Stimulated activated CD4-positive, alpha-beta T cell treated with anti-CD3 and anti-CD28 coated beads, TNF-alpha, amount 100 ng/mL, for 1 hour (primary cell): ENCODE data around the gene TRAF4.
"Not testable (repeated sequence)": the region's sequence is repeated elsewhere in the genome, so short reads cannot be mapped to it uniquely, and the experiment has no call there.

Experiments
- DNase-seq, 3 donors: peaks; one replicate each; pipeline ENCODE4 v3.0.0-alpha.2; 2020; ENCODE audit warnings: low read depth in 3 of 3, low spot score in 1 of 3

The TRAF4 gene

GRCh38 chr17:28773736-28774135 is 29.9 kb downstream of the TRAF4 start:
- DNase-seq: no peak

- no peak for DNase-seq
Measured at GRCh38 chr17:28774206-28774605, 30.4 kb downstream of the TRAF4 start.

GRCh38 chr17:28777178-28777577 is 33.4 kb downstream of the TRAF4 start:
- DNase-seq: no peak

GRCh38 chr17:28779601-28780000 is 35.8 kb downstream of the TRAF4 start:
- not testable (repeated sequence) for DNase-seq

- DNase-seq: no peak
Measured at GRCh38 chr17:28783161-28783560, 39.4 kb downstream of the TRAF4 start.

- no peak for DNase-seq
Measured at GRCh38 chr17:28788100-28788499, 44.3 kb downstream of the TRAF4 start.

- DNase-seq: no peak
Measured at GRCh38 chr17:28792877-28793661, 49.3 kb downstream of the TRAF4 start.

GRCh38 chr17:28794846-28795441 is 51.1 kb downstream of the TRAF4 start:
- DNase-seq: not testable (repeated sequence)

GRCh38 chr17:28796062-28796461 is 52.3 kb downstream of the TRAF4 start:
- no peak for DNase-seq
